Prostate gland (tissue), 2 donors: ENCODE data around the gene ZNFX1. TPM values are rescaled to one million over a fixed set of nuclear protein-coding genes. Genes with fewer than 3 reads are reported as not detected.

Source experiments
- DNase-seq: peaks from one replicate; pipeline ENCODE4 v3.0.0-alpha.2; 2019; ENCODE audit warnings: low spot score
- H3K27ac ChIP-seq, 2 donors: fragments of 200-600 bp; sonication (generic); 2 replicates each; pipeline ENCODE4 v1.5.1; 2017 to 2019
- H3K27me3 ChIP-seq: fragments of 200-600 bp; sonication (generic); replicated peaks from 2 replicates; pipeline ENCODE4 v1.5.1; 2019; ENCODE audit not compliant: insufficient read depth
- H3K36me3 ChIP-seq, 2 donors: fragments of 200-600 bp; sonication (generic); 1 replicate in 1 of 2; 2 replicates in 1 of 2; pipeline versions ENCODE4 v1.5.1 to v1.8.1; 2017 to 2019
- H3K4me1 ChIP-seq: fragments of 200-600 bp; sonication (generic); replicated peaks from 2 replicates; pipeline ENCODE4 v1.5.1; 2019
- H3K4me3 ChIP-seq, 2 donors: fragments of 200-600 bp; sonication (generic); 2 replicates each; pipeline ENCODE4 v1.5.1; 2017 to 2019
- H3K9me3 ChIP-seq: fragments of 200-600 bp; sonication (generic); 2 replicates; pipeline ENCODE4 v1.5.1; 2017
- POLR2A ChIP-seq: fragments of 450-650 bp; IDR thresholded peaks from one replicate; pipeline ENCODE4 v1.6.1; 2016; ENCODE audit warnings: antibody characterized with exemption, mild to moderate bottlenecking
- POLR2AphosphoS5 ChIP-seq: sonication (generic); formaldehyde crosslinking; IDR thresholded peaks from one replicate; pipeline ENCODE4 v1.6.1; 2017; ENCODE audit warnings: antibody characterized with exemption
- WGBS: methylation state at CpG from one replicate; pipeline ENCODE4 v1.1.5; 2018; 5-methylcytosine and 5-hydroxymethylcytosine counted together
- intact Hi-C: fragments of 100-400 bp; cut with DNase I; formaldehyde crosslinking; loops from one replicate; pipeline ENCODE4 v1.14.2; 2022
- total RNA-seq, 2 donors: library from RNA; depleted of rRNA; stranded (reverse); fragments of >200 nt; gene quantifications; one replicate each; pipeline ENCODE4 v1.1.0, GENCODE V29; 2016
- TF ChIP-seq, protein P1 (sequence below), 4 experiments: fragments of 200-600 bp in 2 of 4; fragments of 450-650 bp in 2 of 4; sonication (generic) in 2 of 4; IDR thresholded peaks; 1 replicate in 3 of 4; 2 replicates in 1 of 4; pipeline ENCODE4 v1.5.1; 2016 to 2019; ENCODE audit warnings: antibody characterized with exemption in 4 of 4, mild to moderate bottlenecking in 2 of 4, moderate library complexity in 2 of 4

ZNFX1 gene
- total RNA-seq, 2 donors from 2014 or later = 25.6 to 32.7 TPM

- TF ChIP-seq POLR2AphosphoS5 (no peak), POLR2A (no peak)
- TF ChIP-seq, protein P1, sequence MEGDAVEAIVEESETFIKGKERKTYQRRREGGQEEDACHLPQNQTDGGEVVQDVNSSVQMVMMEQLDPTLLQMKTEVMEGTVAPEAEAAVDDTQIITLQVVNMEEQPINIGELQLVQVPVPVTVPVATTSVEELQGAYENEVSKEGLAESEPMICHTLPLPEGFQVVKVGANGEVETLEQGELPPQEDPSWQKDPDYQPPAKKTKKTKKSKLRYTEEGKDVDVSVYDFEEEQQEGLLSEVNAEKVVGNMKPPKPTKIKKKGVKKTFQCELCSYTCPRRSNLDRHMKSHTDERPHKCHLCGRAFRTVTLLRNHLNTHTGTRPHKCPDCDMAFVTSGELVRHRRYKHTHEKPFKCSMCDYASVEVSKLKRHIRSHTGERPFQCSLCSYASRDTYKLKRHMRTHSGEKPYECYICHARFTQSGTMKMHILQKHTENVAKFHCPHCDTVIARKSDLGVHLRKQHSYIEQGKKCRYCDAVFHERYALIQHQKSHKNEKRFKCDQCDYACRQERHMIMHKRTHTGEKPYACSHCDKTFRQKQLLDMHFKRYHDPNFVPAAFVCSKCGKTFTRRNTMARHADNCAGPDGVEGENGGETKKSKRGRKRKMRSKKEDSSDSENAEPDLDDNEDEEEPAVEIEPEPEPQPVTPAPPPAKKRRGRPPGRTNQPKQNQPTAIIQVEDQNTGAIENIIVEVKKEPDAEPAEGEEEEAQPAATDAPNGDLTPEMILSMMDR (IDR thresholded peaks at IDR 0.05) = no peak
- no peak for DNase-seq
- intact Hi-C loops = no loop called here
- Histone ChIP-seq H3K36me3 (peaks cover 0 to 10% of the 10 kb centered on the region in 2 donors), H3K4me1 (no peaks in the 10 kb centered on the region), H3K4me3 (no peak overlapping the region), H3K9me3 (no peaks in the 10 kb centered on the region), H3K27me3 (no peaks in the 10 kb centered on the region), H3K27ac (no peak overlapping the region)
- WGBS = 81% methylated on average over 6 of the region's 6 CpGs
Observed at GRCh38 chr20:49293122-49293521, 15.3 kb upstream of the ZNFX1 start.

GRCh38 chr20:49292010-49292409 is 14.2 kb upstream of the ZNFX1 start:
- Histone ChIP-seq H3K4me1 (no peaks in the 10 kb centered on the region), H3K9me3 (no peaks in the 10 kb centered on the region), H3K27me3 (no peaks in the 10 kb centered on the region), H3K4me3 (no peak overlapping the region), H3K27ac (no peak overlapping the region), H3K36me3 (peaks cover 0 to 10% of the 10 kb centered on the region in 2 donors)
- TF ChIP-seq, protein P1 (IDR thresholded peaks at IDR 0.05) = no peak
- TF ChIP-seq POLR2A (no peak), POLR2AphosphoS5 (no peak)
- intact Hi-C loops = no loop called here
- DNase-seq = no peak
- WGBS = 56% methylated on average over 3 of the region's 3 CpGs

GRCh38 chr20:49291200-49291599 is 13.3 kb upstream of the ZNFX1 start:
- H3K27ac ChIP-seq = no peak overlapping the region
- H3K9me3 ChIP-seq = no peaks in the 10 kb centered on the region
- H3K27me3 ChIP-seq = no peaks in the 10 kb centered on the region
- H3K4me3 ChIP-seq = no peak overlapping the region
- WGBS = 47% methylated on average over 1 of the region's 1 CpG
- H3K4me1 ChIP-seq = no peaks in the 10 kb centered on the region
- intact Hi-C loops = no loop called here
- TF ChIP-seq POLR2AphosphoS5 (no peak), POLR2A (no peak)
- TF ChIP-seq, protein P1 (IDR thresholded peaks at IDR 0.05) = no peak
- peaks cover 5 to 16% of the 10 kb centered on the region in 2 donors for H3K36me3 ChIP-seq
- DNase-seq = no peak

DNA sequence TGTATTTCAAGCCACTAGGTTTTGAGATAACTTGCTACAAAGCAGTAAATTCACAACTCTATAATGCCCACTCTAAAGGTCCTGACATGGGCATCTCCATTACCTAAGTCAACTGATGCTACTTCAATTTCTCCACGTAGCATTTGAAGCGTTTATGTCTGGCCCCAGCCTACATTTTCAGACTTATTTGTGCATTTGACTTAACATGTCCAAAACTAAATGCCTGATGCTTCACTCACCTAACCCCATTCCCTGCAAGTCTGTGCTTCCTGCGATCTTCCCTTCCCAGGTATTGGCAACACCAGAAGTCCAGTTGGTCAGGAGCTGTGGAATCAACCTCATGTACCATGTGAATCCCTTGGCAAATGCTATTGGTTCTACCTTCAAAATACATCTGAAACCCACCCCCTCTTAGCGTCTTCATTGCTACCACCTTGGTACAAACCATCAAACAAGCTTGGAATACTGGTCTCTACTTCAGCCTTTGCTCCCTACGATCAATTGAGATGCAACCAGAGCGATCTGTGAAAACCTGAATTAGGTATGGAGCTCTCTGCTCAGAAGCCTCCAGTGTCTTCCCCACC is 12.8 kb upstream of the ZNFX1 start:
- Histone ChIP-seq H3K4me1 (no peaks in the 10 kb centered on the region), H3K9me3 (no peaks in the 10 kb centered on the region), H3K36me3 (peaks cover 5 to 21% of the 10 kb centered on the region in 2 donors), H3K27me3 (no peaks in the 10 kb centered on the region), H3K27ac (no peak overlapping the region), H3K4me3 (no peak overlapping the region)
- DNase-seq = no peak
- 95% methylated on average over 6 of the region's 6 CpGs for WGBS
- TF ChIP-seq POLR2AphosphoS5 = no peak
- TF ChIP-seq, protein P1 (IDR thresholded peaks at IDR 0.05) = no peak
- TF ChIP-seq POLR2A = no peak
- intact Hi-C loops = no loop called here
